ENCODE measurements around the gene NAV2.

- TF ChIP-seq POLR2A (IDR thresholded peaks at IDR 0.05; ENCODE audit: low read length) (no peak), GATA1 (IDR thresholded peaks at IDR 0.05; ENCODE audit: low read depth, low read length) (no peak)
Measured at GRCh38 chr11:19789245-19789644, 76.6 kb downstream of the NAV2 start.

Data from erythroblast (primary cell).